HuH-7.5 (cell line): ENCODE results near the gene LGALS7B.
"Not testable (repeated sequence)": the region's sequence is repeated elsewhere in the genome, so short reads cannot be mapped to it uniquely, and the experiment has no call there.

ENCODE experiments used
- DNase-seq: peaks from one replicate; pipeline ENCODE4 v3.0.0; 2011; ENCODE audit warnings: low spot score

The LGALS7B gene

DNA sequence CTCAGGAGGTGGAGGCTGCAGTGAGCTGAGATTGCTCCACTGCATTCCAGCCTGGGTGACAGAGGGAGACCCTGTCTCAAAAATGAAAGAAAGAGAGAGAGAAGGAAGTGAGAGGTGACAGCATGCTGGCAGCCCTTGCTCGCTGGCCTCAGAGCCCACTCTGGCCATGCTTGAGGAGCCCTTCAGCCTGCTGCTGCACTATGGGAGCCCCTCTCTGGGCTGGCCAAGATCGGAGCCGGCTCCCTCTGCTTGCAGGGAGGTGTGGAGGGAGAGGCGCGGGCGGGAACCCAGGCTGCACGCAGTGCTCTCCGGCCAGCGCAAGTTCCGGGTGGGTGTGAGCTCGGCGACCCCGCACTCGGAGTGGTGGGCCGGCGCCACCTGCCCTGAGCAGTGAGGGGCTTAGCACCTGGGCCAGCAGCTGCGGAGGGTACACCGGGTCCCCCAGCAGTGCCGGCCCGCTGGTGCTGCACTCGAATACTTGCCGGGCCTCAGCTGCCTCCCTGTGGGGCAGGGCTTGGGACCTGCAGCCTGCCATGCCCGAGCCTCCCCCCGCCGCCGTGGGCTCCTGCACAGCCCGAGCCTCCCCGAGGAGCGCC lies 32.3 kb downstream of the LGALS7B start:
- DNase-seq, result not testable (repeated sequence)

DNA sequence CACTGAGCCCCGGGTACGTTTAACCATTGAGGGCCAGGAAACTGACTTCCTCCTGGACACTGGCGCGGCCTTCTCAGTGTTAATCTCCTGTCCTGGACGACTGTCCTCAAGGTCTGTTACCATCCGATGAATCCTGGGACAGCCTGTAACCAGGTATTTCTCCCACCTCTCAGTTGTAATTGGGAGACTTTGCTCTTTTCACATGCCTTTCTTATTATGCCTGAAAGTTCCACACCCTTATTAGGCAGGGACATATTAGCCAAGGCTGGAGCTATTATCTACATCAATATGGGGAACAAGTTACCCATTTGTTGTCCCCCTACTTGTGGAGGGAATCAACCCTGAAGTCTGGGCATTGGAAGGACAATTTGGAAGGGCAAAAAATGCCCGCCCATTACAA lies 36.9 kb downstream of the LGALS7B start:
- not testable (repeated sequence) for DNase-seq

DNA sequence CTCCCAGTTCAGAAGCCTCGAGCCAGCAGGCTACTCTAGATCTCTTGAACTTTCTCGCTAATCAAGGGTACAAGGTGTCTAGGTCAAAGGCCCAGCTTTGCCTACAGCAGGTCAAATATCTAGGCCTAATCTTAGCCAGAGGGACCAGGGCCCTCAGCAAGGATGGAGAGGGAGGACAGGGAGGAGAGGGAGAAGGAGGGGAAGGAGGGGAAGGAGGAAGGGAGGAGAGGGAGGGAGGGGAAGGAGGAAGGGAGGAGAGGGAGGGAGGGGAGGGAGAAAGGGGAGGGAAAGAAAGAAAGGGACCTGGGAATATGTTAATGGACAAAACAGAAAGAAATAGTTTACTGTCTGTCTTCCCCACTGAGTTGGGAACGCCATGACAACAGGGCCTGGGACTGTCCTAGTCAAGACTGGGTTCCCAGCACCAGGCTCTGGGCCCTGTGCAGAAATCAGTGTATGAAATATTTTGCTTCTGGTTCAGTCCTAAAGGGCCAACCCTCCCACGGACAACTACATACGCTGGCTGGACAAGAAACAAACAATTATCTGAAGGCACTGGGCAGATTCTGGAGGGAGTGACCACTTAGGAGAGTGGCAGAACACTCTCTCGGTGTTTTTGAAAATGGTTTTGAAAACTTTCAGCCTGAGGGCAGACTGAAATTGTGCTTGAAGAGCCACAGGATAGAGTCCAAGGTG lies 38.0 kb downstream of the LGALS7B start:
- no peak for DNase-seq

DNA sequence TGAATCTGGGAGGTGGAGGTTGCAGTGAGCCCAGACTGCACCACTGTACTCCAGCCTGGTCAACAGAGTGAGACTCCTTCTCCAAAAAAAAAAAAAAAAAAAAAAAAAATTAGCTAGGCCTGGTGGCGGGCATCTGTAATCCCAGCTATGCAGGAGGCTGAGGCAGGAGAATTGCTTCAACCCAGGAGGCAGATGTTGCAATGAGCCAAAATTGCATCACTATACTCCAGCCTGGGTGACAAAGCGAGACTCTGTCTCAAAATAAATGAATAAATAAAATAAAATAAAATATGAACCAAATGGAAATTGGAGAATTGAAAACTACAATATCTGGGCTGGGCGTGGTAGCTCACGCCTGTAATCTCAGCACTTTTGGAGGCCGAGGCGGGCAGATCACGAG lies 40.2 kb downstream of the LGALS7B start:
- DNase-seq, result not testable (repeated sequence)

DNA sequence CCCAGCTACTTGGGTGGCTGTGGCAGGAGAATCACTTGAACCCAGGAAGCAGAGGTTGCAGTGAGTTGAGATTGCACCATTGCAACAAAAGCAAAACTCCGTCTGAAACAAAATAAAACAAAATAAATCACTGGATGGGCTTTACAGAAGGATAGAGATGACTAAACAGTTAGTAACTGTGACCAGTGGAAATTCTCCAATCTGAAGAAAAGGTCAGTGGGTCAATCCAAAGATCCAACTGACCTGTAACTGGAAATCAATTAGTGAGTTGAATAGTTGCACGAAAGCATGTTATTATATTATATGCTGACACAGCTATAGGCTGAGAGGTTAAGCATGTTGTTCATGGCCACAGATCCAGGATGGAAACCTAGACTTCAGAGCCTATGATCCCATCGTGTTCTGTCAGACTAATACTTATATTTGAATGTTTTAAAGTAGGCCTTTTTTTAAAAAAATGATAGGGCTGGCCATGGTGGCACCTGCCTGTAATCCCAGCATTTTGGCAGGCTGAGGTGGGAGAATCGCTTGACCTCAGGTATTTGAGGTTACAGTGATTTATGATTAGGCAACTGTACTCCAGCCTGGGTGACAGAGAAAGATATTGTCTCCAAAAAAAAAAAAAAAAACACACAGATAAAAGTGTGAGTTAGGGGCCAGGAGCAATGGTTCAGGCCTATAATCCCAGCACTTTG lies 41.2 kb downstream of the LGALS7B start:
- no peak for DNase-seq

DNA sequence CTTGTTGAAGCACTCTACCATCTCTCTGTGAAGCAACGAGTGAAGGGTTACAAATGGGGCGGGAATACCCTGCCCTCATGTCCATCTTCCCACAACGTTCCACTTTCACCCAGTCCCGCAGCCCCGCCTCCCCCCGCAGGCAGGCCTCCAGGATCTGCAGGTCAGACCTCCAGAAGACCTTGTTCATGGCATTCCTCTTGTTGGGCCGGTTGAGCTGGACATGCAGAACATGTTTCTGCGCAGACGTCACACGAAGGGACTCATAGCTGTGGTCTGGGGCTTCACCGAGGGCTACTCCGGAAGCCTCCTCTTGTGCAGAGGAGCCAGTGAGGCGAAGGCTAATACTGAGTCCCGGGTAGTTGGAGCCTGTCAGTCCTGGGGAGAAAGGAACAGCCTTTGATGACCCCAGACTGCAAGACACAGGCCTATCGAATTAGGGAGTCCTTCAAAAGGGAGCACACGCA lies 42.2 kb downstream of the LGALS7B start:
- peak; percentile 87 for DNase-seq

DNA sequence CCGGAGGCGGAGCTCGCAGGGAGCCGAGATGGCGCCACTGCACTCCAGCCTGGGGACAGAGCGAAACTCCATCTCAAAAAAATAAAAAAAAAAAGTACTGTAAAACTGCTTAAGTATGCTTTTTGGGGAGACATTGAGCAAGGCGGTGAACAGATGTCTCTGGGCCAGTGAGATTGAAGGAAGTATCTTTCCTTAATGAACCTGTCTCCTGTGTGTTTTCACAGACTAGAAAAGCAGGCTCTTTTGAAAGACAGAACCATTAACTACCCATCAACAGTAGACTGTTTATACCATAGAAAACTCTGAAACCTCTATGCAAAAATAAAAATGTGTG lies 44.1 kb downstream of the LGALS7B start:
- DNase-seq, result no peak

DNA sequence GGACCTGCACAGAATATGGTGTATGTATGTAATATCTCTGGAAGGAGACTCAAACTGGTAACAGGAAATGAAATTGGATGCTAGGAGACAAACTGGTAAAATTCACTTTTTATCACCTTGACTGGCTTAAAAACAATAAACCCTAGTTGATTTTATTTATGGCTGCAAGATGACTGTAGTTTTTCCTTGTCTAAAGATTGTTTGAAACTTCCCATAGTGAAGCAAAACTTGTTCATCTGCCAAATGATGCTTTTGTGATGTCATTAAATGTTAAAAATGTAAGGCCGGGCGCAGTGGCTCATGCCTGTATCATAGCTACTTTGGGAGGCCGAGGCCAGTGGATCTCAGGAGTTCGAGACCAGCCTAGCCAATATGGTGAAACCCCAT lies 45.1 kb downstream of the LGALS7B start:
- no peak for DNase-seq

DNA sequence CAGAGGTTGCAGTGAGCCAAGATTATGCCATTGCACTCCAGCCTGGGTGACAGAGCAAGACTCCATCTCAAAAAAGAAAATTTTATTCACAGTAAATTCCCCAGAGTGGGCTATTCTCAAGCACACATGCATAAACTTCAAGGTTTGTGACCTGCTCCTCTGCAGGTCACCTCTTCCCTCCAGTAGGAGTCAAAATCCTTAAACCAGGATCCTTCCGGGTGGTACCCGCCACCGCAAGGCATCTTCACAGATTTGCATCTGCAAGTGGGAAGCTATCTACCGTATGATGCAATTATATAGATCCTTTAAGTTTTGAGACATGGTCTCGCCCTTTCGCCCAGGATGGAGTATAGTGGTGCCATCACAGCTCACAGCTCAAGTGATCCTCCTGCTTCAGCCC lies 45.6 kb downstream of the LGALS7B start:
- DNase-seq, result no peak

DNA sequence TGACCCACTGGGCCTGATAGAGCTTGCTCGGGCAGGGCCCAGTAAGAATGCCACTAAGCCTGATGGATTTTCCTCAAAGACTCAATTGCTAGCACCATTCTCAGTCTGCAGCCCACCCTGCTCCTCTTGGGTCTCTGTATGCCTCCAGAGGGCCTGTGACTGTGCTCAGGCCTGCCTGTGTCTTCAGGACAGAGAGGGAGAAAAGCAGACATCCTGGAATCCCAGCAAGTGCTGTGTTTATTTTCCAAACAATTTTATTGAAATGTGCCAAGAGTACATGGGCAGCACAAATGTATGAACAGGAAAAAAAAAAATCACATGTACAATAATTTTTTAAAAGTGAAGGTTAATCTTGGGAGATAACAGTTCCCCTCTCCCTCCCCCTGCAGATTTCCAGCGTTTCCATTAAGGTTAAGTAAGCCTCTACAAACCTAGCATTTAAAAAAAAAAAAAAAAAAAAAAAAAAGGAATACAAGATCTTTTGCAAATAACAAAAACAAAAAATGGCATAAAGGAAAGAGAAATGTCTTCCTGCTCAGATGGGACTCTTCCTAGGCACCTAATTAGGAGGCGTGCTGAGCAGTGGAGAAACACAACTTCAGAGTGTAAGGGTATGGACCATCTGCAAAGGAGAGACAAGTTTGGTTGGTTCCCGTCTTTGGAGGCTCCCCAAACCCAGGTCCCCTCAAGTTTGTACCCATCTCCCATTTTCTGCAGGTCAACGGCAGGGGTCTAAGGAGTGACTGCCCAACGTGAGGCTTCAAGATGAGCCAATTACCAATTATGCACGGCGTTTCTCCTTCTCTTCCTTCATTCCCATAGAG lies 47.4 kb downstream of the LGALS7B start:
- DNase-seq, result no peak

DNA sequence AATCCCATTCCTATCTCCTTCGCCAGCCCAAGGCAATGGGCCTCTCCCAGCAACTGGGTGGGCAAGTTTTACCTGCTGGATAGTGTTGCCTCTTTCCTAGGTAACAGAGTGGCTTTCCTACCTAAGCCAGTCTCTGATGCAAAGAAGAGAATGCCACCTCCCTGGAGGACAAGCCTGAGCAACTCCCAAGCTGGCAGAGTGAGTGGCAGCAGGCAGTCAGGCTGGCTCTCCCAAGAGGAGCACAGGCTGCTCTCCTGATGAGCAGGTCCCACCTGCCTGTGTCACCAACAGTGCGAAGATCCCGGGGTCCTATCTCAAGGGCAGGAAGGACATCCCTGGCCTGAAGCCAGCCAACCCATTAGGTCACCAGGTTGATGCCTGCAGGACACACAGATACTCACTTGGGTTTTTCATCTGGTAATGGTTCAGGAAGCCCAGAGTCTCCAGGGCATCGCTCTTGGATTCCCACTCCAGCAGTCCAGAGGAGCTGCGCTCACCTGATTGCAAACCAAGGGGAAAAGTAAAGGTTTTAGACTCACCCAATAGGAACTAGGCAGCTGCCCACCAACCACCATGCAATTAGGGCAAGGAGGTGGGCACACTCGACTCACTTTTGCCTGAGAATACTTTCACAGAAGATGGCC lies 48.1 kb downstream of the LGALS7B start:
- no peak for DNase-seq

DNA sequence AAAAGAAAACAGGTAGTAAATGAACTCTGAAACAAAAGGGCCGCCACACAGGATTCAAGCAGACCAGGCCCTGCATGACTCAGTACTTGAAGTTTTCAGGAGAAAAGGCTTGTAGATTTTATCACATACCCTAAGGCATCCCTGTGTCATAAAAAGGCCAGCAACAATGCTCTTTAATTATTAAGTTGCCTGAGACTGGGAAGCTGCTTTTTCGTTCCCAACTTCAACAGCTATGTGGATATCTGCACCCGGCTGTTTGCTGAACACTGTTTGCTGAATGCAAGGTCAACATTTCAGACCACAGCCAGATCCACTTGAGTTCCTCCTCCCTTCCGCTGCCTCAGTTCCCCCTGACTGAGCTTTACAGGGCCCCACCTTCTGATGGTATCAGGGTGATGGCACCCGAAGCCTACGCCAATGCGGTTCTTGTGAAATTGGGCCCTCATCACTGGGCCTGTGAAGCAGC lies 48.7 kb downstream of the LGALS7B start:
- no peak for DNase-seq

DNA sequence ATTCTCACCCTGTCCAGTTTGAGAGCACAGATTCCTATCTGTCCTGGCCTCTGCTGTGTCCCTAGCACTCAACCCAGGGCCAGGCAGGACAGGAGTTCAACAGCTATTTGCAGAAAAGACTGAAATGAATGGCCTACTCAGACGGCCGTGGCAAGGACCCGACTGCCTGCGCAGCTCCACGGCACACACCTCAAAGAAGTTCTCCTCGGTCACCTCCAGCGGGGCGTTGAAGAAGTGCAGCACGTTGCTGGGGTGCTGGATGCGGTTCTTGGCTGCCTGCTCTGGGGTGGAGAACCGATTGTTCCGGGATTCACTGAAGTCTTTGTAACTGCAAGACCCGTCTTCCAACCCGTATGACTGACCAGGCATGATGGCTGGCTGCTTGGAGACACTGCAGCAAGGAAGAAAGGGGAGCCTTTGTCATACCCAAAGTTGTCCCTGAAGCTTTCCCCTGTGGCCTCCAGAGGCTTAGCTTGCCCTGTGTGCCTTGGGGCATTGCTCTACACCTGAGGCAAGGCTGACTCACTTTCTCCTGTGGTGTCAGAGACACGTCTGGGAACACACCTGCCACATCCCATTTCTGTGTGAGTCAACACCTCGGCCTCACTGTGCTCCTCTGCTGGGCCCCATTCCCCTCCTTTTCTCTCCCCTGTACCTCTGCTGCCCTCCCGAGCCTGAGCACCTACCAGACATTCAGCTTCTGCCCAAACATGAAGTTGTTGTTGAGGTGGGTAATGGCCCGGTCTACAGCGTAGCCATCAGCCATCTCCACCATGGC lies 49.4 kb downstream of the LGALS7B start:
- no peak for DNase-seq

DNA sequence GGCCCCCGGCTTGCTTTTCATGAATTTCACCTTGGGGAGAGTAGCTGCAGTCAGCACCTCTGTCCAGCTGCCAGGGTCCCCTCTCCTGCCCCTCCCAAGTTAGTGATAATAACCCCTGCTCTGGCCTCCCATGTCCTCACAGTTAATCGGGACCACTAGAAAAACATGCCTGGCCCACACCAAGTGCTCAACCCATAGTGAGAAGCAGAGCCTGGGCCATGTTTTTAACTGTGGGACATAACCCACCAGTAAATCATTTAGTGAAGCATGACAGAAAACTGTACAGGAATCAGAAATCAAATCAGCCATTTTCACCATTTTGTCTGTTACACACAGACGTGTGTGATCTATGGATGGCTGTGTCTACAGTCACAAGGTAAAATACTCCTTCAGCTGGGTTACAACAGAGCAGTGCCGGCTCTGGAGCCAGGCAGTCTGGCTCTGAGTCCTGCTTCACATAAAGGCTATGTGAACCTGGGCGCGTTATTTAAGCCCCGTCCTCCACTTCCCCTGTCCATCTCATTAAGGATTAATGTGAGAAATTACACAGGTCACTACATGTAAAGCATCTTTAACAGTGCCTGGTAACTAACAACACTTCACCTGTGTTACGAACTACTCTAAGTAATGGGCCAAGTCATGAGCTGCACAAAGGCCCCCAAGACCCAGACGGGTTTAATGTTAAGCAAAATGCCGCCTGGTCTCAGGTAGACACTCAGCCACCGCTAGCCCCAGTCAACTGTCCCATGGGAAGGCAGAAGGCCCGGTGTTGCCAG lies 50.2 kb downstream of the LGALS7B start:
- no peak for DNase-seq

DNA sequence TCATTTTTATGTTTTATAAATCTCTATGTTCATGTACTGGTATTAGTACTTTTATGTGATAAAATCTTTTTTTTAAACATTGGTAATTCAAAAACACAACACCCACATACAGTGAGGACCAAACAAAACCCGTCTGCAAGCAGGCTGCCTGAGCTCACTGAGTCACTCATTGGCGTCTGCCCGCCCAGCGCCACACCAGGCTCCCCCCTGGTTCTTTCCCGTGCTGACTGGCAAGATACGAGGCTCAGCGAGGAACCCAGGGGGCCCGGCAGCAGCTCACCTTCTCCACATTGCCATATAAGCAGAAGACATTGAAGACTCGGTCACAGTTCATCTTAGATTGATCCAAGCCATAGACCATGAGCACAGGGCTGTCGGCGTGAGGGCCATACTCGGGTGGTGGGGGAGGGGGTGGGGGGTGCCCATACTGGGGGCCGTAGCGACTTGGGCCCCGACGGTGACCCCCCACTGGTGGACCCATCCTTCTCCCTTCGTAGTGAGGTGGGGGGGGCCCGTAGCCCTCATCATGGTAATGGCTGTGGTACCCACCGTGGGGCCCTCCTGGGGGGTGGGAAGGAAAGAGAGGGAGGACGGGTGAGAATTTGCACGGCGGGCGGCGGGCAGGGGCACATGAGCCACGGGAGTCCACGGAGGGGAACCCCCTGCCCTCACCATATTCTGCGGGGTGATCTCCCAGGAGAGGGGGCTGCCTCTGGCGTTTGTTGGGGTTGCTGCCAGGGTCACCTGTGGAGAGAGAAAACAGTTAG lies 51.0 kb downstream of the LGALS7B start:
- no peak for DNase-seq

DNA sequence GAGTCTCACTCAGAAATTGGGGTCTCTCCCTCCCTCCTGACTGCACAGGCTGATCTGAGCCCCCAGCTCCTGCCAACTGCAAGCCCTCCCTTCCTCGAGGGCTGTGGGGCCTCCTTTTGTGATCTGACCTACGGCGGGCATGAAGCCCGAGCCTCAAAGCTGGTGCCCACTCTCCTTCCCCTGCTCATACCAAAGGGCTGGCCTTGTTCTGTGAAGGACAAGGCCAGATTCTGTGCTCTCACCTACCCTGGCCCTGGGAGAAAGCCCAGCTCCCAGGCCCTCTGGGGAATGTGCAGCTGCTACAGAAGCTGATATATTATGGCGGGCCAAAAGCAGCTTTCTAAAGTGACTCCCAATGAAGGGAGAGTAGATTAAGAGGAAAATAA lies 51.6 kb downstream of the LGALS7B start:
- no peak for DNase-seq
